B cell (primary cell): ENCODE data around the gene MED13. TPM values are rescaled to one million over a fixed set of nuclear protein-coding genes. Genes with fewer than 3 reads are reported as not detected.

ENCODE experiments used
- ATAC-seq: fragments of 200-7000 bp; cut with Tn5 transposase; one replicate; pipeline ENCODE4 v1.10.0; 2021; ENCODE audit warnings: low read depth, mild to moderate bottlenecking, moderate number of reproducible peaks, moderate library complexity
- CTCF ChIA-PET: fragments of 350-600 bp; sonication (Branson Sonifier 250); formaldehyde crosslinking; loops from one replicate; lab custom pipeline; 2021; ENCODE audit warnings: antibody characterized with exemption, inconsistent platforms; lab: Charles Lee
- POLR2A ChIA-PET: fragments of 350-600 bp; sonication (Branson Sonifier 250); formaldehyde crosslinking; loops from one replicate; lab custom pipeline; 2021; ENCODE audit warnings: antibody characterized with exemption; lab: Charles Lee
- DNase-seq: peaks from one replicate; pipeline ENCODE4 v3.0.0; 2013
- H2AFZ ChIP-seq: 2 replicates; pipeline ENCODE4 v1.6.1; 2012; ENCODE audit warnings: mild to moderate bottlenecking, low read depth, low read length; ENCODE audit not compliant: insufficient read depth, poor library complexity, severe bottlenecking
- H3K27ac ChIP-seq, 2 donors: 1 replicate in 1 of 2; 2 replicates in 1 of 2; pipeline ENCODE4 v1.5.1; 2012 to 2013; ENCODE audit warnings: low read length in 2 of 2, mild to moderate bottlenecking in 2 of 2, moderate library complexity in 1 of 2
- H3K27me3 ChIP-seq, 4 experiments: fragments of 200-600 bp in 1 of 4; sonication (generic) in 1 of 4; replicated peaks in 1 of 4; 1 replicate in 2 of 4; 2 replicates in 2 of 4; pipeline versions ENCODE4 v1.6.1 to v1.7.0; 2013 to 2016; ENCODE audit warnings: low read length in 3 of 4, mild to moderate bottlenecking in 2 of 4, mixed read lengths in 1 of 4, moderate library complexity in 1 of 4; ENCODE audit not compliant: insufficient read depth in 4 of 4, control insufficient read depth in 3 of 4; ENCODE audit errors: control extremely low read depth in 1 of 4
- H3K36me3 ChIP-seq, 2 experiments: replicated peaks in 1 of 2; 1 replicate in 1 of 2; 2 replicates in 1 of 2; pipeline versions ENCODE4 v1.6.1 to v1.7.1; 2013; ENCODE audit warnings: low read length in 1 of 2; ENCODE audit not compliant: insufficient read depth in 2 of 2, control insufficient read depth in 1 of 2; ENCODE audit errors: control extremely low read depth in 1 of 2, extremely low read depth in 1 of 2
- H3K4me1 ChIP-seq, 2 donors: fragments of 200-600 bp in 1 of 2; sonication (generic) in 1 of 2; 1 replicate in 1 of 2; 2 replicates in 1 of 2; pipeline versions ENCODE4 v1.5.1 to v1.6.1; 2013 to 2017; ENCODE audit warnings: low read length in 2 of 2; ENCODE audit not compliant: control insufficient read depth in 2 of 2, insufficient read depth in 2 of 2
- H3K4me2 ChIP-seq: replicated peaks from 2 replicates; pipeline ENCODE3; 2012; ENCODE audit warnings: mild to moderate bottlenecking, low read depth, low read length; ENCODE audit not compliant: poor library complexity, severe bottlenecking
- H3K4me3 ChIP-seq, 5 experiments: fragments of 200-600 bp in 1 of 5; sonication (generic) in 1 of 5; 1 replicate in 3 of 5; 2 replicates in 2 of 5; pipeline versions ENCODE4 v1.5.1 to v1.7.0; 2011 to 2016; ENCODE audit warnings: low read length in 4 of 5, mild to moderate bottlenecking in 4 of 5, low read depth in 2 of 5, control low read depth in 1 of 5, moderate library complexity in 1 of 5; ENCODE audit not compliant: insufficient read depth in 1 of 5; ENCODE audit errors: control extremely low read depth in 1 of 5, extremely low read depth in 1 of 5
- H3K79me2 ChIP-seq: fragments of 200-600 bp; sonication (generic); one replicate; pipeline ENCODE4 v1.6.0; 2016; ENCODE audit warnings: low read length; ENCODE audit not compliant: control insufficient read depth, insufficient read depth
- H3K9ac ChIP-seq: fragments of 200-600 bp; sonication (generic); 2 replicates; pipeline ENCODE4 v1.6.1; 2017; ENCODE audit warnings: mild to moderate bottlenecking, low read length, moderate library complexity
- H3K9me3 ChIP-seq, 3 donors: one replicate each; pipeline versions ENCODE4 v1.6.1 to v1.7.1; 2013; ENCODE audit warnings: low read length in 2 of 3; ENCODE audit not compliant: control insufficient read depth in 2 of 3, insufficient read depth in 1 of 3; ENCODE audit errors: control extremely low read depth in 1 of 3
- H4K20me1 ChIP-seq: 2 replicates; pipeline ENCODE4 v1.6.0; 2012; ENCODE audit warnings: mild to moderate bottlenecking, low read length; ENCODE audit not compliant: insufficient read depth, control insufficient read depth, poor library complexity, severe bottlenecking
- H3K27ac Mint-ChIP-seq: one replicate; pipeline ENCODE4 v1.8.0; 2021; ENCODE audit warnings: mixed read lengths
- H3K27me3 Mint-ChIP-seq: one replicate; pipeline ENCODE4 v1.8.0; 2021; ENCODE audit warnings: mixed read lengths
- H3K4me1 Mint-ChIP-seq: one replicate; pipeline ENCODE4 v1.8.0; 2021; ENCODE audit warnings: mixed read lengths
- H3K4me3 Mint-ChIP-seq: one replicate; pipeline ENCODE4 v1.8.0; 2021; ENCODE audit warnings: mixed read lengths
- H3K9me3 Mint-ChIP-seq: one replicate; pipeline ENCODE4 v1.8.0; 2022; ENCODE audit warnings: mixed read lengths; ENCODE audit not compliant: insufficient read depth
- CTCF ChIP-seq: fragments of 200-600 bp; IDR thresholded peaks from one replicate; pipeline ENCODE4 v1.8.0; 2022; ENCODE audit warnings: antibody characterized with exemption, mild to moderate bottlenecking
- EZH2 ChIP-seq: IDR thresholded peaks from 2 replicates; pipeline ENCODE4 v1.6.1; 2012; ENCODE audit warnings: borderline replicate concordance, low read depth, mild to moderate bottlenecking, moderate library complexity, low read length; ENCODE audit not compliant: insufficient read depth, poor library complexity, severe bottlenecking
- WGBS: methylation state at CpG from one replicate; pipeline ENCODE4 v1.1.5; 2013; ENCODE audit warnings: missing lambda C conversion rate; ENCODE audit not compliant: insufficient coverage; 5-methylcytosine and 5-hydroxymethylcytosine counted together
- intact Hi-C: fragments of 100-400 bp; cut with micrococcal nuclease; formaldehyde crosslinking; loops from one replicate; pipeline ENCODE4 v1.10.0; 2022
- polyA plus RNA-seq: library from polyadenylated mRNA; depleted of rRNA; stranded (reverse); fragments of >200 nt; gene quantifications from 2 replicates; pipeline ENCODE4 v1.2.3, GENCODE V29; 2012
- total RNA-seq, 2 donors: library from RNA; stranded (reverse); fragments of 120-200 nt in 1 of 2; gene quantifications; 1 replicate in 1 of 2; 2 replicates in 1 of 2; pipeline versions ENCODE4 v1.2.3 to v1.2.4, GENCODE V29; 2013 to 2022

Gene MED13
- total and polyA plus RNA-seq, 2 donors (not counting 1 experiment from before 2014, with no cell fraction given) = 17.3 to 120 TPM

GRCh38 chr17:62062302-62062701 lies 2.8 kb downstream of the MED13 start:
- Mint-ChIP-seq H3K9me3 (no peaks in the 10 kb centered on the region), H3K27me3 (no peaks in the 10 kb centered on the region), H3K4me3 (peak overlapping the region; percentile 95), H3K27ac (no peak overlapping the region), H3K4me1 (peaks cover 57% of the 10 kb centered on the region)
- Histone ChIP-seq H3K4me2 (peak overlapping the region; percentile 83), H3K27ac (peak overlapping the region in 1 of 2 donors; percentile 45), H4K20me1 (peaks cover 52% of the 10 kb centered on the region), H3K79me2 (peaks cover 81% of the 10 kb centered on the region), H3K4me3 (no peak overlapping the region), H3K9me3 (no peaks in the 10 kb centered on the region), H3K36me3 (peaks cover 0 to 14% of the 10 kb centered on the region in 2 experiments), H2AFZ (no peak overlapping the region), H3K27me3 (no peaks in the 10 kb centered on the region), H3K4me1 (peaks cover 20 to 32% of the 10 kb centered on the region in 2 donors), H3K9ac (peak overlapping the region; percentile 72)
- DNase-seq = no peak
- intact Hi-C loops = no loop called here
- no peak for TF ChIP-seq EZH2
- TF ChIP-seq CTCF = no peak
- ChIA-PET CTCF (interaction anchor here (0.6 kb wide), 1 partner anchor 421 kb away, joined by 4 read pairs; no protein-coding TSS in a partner anchor), POLR2A (interaction anchor here (0.5 kb wide), 1 partner anchor 54 kb away, joined by 4 read pairs; no protein-coding TSS in a partner anchor)
- WGBS = 60% methylated on average over 1 of the region's 1 CpG
- ATAC-seq = no peak

- H3K4me3 Mint-ChIP-seq = no peak overlapping the region
- no peaks in the 10 kb centered on the region for H3K27me3 Mint-ChIP-seq
- no peaks in the 10 kb centered on the region for H3K9me3 Mint-ChIP-seq
- peaks cover 63% of the 10 kb centered on the region for H4K20me1 ChIP-seq
- DNase-seq (no peak), ATAC-seq (no peak)
- H3K4me1 ChIP-seq = peaks cover 12 to 28% of the 10 kb centered on the region in 2 donors
- H3K9me3 ChIP-seq = no peaks in the 10 kb centered on the region
- peaks cover 100% of the 10 kb centered on the region for H3K79me2 ChIP-seq
- H3K27ac ChIP-seq = no peak overlapping the region
- H3K4me2 ChIP-seq = no peak overlapping the region
- POLR2A ChIA-PET = no interaction called here
- H3K27ac Mint-ChIP-seq = no peak overlapping the region
- peaks cover 0 to 33% of the 10 kb centered on the region in 2 experiments for H3K36me3 ChIP-seq
- peaks cover 58% of the 10 kb centered on the region for H3K4me1 Mint-ChIP-seq
- H3K4me3 ChIP-seq = no peak overlapping the region
- intact Hi-C loops = no loop called here
- no peak for TF ChIP-seq CTCF
- TF ChIP-seq EZH2 = no peak
- no peak overlapping the region for H3K9ac ChIP-seq
- H3K27me3 ChIP-seq = no peaks in the 10 kb centered on the region
- CTCF ChIA-PET = interaction anchor here (0.9 to 3.6 kb wide), 2 partner anchors 9 to 50 kb away, joined by 3 to 14 read pairs; no protein-coding TSS in a partner anchor
- no CpG with 5 or more reads among the region's 3 CpGs for WGBS
- no peak overlapping the region for H2AFZ ChIP-seq
Observed at GRCh38 chr17:62059414-62059813, 5.7 kb downstream of the MED13 start.
